Chondrocyte (in vitro differentiated cells): ENCODE results near the gene ARNT2. TPM values are rescaled to one million over a fixed set of nuclear protein-coding genes. Genes with fewer than 3 reads are reported as not detected.

Experiments used
- DNase-seq: peaks from one replicate; pipeline ENCODE4 v3.0.0; 2021; ENCODE audit warnings: mixed read lengths, low spot score
- H3K27ac Mint-ChIP-seq: one replicate; pipeline ENCODE4 v1.8.0; 2021; ENCODE audit warnings: mild to moderate bottlenecking, moderate library complexity, mixed read lengths; ENCODE audit not compliant: unreplicated experiment
- H3K27me3 Mint-ChIP-seq: 2 replicates; pipeline ENCODE4 v1.8.0; 2021; ENCODE audit warnings: low read depth, mixed read lengths
- H3K36me3 Mint-ChIP-seq: 2 replicates; pipeline ENCODE4 v1.8.0; 2021; ENCODE audit warnings: low read depth, mixed read lengths
- H3K4me1 Mint-ChIP-seq: 2 replicates; pipeline ENCODE4 v1.8.0; 2021; ENCODE audit warnings: low read depth, mild to moderate bottlenecking, mixed read lengths
- H3K4me3 Mint-ChIP-seq: one replicate; pipeline ENCODE4 v1.8.0; 2021; ENCODE audit warnings: mild to moderate bottlenecking, moderate library complexity, mixed read lengths; ENCODE audit not compliant: unreplicated experiment
- H3K9me3 Mint-ChIP-seq: 2 replicates; pipeline ENCODE4 v1.8.0; 2021; ENCODE audit warnings: low read depth, mixed read lengths
- CTCF ChIP-seq: fragments of 200-600 bp; sonication (generic); IDR thresholded peaks from 2 replicates; pipeline ENCODE4 v1.5.0; 2021; ENCODE audit warnings: antibody characterized with exemption, mild to moderate bottlenecking, moderate library complexity
- total RNA-seq: library from RNA; stranded (reverse); gene quantifications from 3 replicates; pipeline ENCODE4 v1.2.1, GENCODE V29; 2021

ARNT2 gene
- total RNA-seq, 1 donor from 2014 or later, result 20.2 TPM

DNA sequence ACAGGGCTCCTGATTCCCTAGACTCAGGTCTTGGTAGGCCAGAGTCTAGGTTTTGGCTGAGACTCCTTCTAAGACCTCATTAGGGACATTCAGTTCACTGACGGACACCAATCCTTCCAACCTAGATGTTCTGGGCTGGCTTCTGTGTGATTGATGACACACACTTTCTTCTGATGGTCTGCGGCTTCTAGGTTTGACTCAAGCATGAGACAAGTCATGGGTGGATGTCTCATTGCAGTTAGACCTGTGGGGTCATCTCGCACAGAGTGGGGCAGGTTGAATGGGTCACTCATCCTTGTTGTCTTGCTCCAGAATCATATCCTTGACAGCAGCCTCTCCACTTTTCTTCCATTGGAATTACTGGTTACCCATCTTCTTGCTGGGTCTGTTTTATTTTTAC is 35.8 kb downstream of the ARNT2 start:
- Mint-ChIP-seq H3K4me1 (peaks cover 60% of the 10 kb centered on the region), H3K4me3 (no peak overlapping the region), H3K27ac (no peak overlapping the region), H3K9me3 (no peaks in the 10 kb centered on the region), H3K27me3 (no peaks in the 10 kb centered on the region), H3K36me3 (peaks cover 2% of the 10 kb centered on the region)
- no peak for DNase-seq
- no peak for TF ChIP-seq CTCF

DNA sequence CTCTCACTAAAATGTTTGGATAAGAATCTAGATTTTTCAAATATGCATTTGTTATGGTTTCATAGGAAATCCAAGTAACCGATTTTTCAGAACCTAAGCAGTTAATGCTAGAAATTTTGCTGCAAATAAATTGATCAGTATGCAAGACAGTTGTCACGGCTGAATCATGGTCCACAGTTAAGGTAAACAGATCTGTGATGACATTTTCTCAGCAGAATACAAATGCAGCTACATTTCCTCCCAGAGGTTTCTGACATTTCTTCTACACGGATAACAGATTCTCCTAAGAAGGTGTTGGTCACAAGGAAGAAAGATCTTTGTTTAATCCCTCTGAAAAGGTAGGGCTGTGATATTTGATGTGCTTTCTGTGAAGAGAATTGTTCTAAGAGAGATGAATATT is 36.9 kb downstream of the ARNT2 start:
- H3K27ac Mint-ChIP-seq, result peak overlapping the region; percentile 65
- H3K4me3 Mint-ChIP-seq, result no peak overlapping the region
- no peak for DNase-seq
- peaks cover 50% of the 10 kb centered on the region for H3K4me1 Mint-ChIP-seq
- peaks cover 2% of the 10 kb centered on the region for H3K36me3 Mint-ChIP-seq
- TF ChIP-seq CTCF, result no peak
- H3K9me3 Mint-ChIP-seq, result no peaks in the 10 kb centered on the region
- H3K27me3 Mint-ChIP-seq, result no peaks in the 10 kb centered on the region

- peak overlapping the region; percentile 0 for H3K4me3 Mint-ChIP-seq
- peak overlapping the region; percentile 60 for H3K27ac Mint-ChIP-seq
- peaks cover 2% of the 10 kb centered on the region for H3K36me3 Mint-ChIP-seq
- no peak for TF ChIP-seq CTCF
- no peaks in the 10 kb centered on the region for H3K9me3 Mint-ChIP-seq
- H3K27me3 Mint-ChIP-seq, result no peaks in the 10 kb centered on the region
- no peak for DNase-seq
- H3K4me1 Mint-ChIP-seq, result peaks cover 44% of the 10 kb centered on the region
Observed at GRCh38 chr15:80441714-80442113, 37.5 kb downstream of the ARNT2 start.

DNA sequence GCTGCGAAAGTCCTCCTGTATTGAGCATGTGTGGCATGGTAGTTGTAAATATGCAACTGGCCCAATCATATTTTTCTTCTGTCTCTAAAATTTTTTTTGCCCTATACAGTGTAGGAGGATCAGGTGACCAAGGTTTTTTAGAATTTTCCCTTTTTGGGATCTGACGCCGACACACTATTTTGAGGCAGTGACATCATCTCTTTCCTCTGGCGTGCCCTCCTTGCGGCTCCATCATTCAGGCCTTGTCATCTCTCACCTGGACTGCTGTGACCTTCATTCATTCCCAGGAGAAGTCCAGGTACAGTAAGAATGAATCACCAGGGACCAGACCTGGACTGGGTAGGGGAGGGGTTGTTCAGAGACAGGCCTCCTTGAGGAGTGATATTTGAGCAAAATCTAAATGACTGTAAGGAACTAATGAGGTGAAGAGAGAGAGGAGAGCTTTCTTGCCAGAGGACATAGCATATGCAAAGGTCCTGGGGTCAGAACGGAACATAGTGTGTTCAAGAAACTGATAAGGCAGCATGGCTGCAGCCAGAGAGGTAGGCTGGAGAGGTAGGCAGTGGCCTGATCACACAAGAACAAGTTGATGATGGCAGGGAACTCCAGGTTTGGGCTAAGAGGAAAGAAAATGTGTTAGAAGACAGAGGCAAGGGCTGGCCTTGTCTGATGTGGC is 38.7 kb downstream of the ARNT2 start:
- Mint-ChIP-seq H3K9me3 (no peaks in the 10 kb centered on the region), H3K27me3 (no peaks in the 10 kb centered on the region), H3K27ac (no peak overlapping the region), H3K4me1 (peaks cover 32% of the 10 kb centered on the region), H3K36me3 (peaks cover 2% of the 10 kb centered on the region), H3K4me3 (no peak overlapping the region)
- DNase-seq, result no peak
- TF ChIP-seq CTCF, result no peak

GRCh38 chr15:80444680-80445251 is 40.6 kb downstream of the ARNT2 start:
- no peak for DNase-seq
- Mint-ChIP-seq H3K4me3 (no peak overlapping the region), H3K36me3 (peaks cover 1% of the 10 kb centered on the region), H3K27me3 (no peaks in the 10 kb centered on the region), H3K4me1 (peaks cover 33% of the 10 kb centered on the region), H3K27ac (no peak overlapping the region), H3K9me3 (no peaks in the 10 kb centered on the region)
- no peak for TF ChIP-seq CTCF
